Lower leg skin (tissue), 4 donors: Measurements from ENCODE around the gene CDK8. TPM values are rescaled to one million over a fixed set of nuclear protein-coding genes. Genes with fewer than 3 reads are reported as not detected.

Source experiments
- DNase-seq, 2 donors: peaks; one replicate each; pipeline ENCODE4 v3.0.0-alpha.2; 2019; ENCODE audit warnings: low spot score in 2 of 2
- H3K4me3 ChIP-seq: fragments of 200-600 bp; sonication (generic); 2 replicates; pipeline ENCODE4 v1.5.1; 2017; ENCODE audit warnings: mild to moderate bottlenecking, low read depth; ENCODE audit not compliant: poor library complexity, severe bottlenecking
- CTCF ChIP-seq, 3 donors: fragments of 450-650 bp; IDR thresholded peaks; one replicate each; pipeline ENCODE4 v1.5.1; 2016; ENCODE audit warnings: antibody characterized with exemption in 3 of 3, mild to moderate bottlenecking in 3 of 3, moderate library complexity in 2 of 3
- POLR2A ChIP-seq, 2 donors: fragments of 450-650 bp; IDR thresholded peaks; one replicate each; pipeline ENCODE4 v1.6.1; 2016 to 2017; ENCODE audit warnings: antibody characterized with exemption in 2 of 2, mild to moderate bottlenecking in 1 of 2, moderate library complexity in 1 of 2
- WGBS, 2 donors: methylation state at CpG; one replicate each; pipeline ENCODE4 v1.1.5; 2018; 5-methylcytosine and 5-hydroxymethylcytosine counted together
- intact Hi-C: fragments of 100-400 bp; cut with DNase I; formaldehyde crosslinking; loops from one replicate; pipeline ENCODE4 v1.15.0; 2023; ENCODE audit warnings: low total_unique reads
- total RNA-seq, 4 donors: library from RNA; depleted of rRNA; stranded (reverse); fragments of >200 nt; gene quantifications; one replicate each; pipeline ENCODE4 v1.1.0, GENCODE V29; 2016

CDK8 gene
- total RNA-seq, 4 donors from 2014 or later = 7.4 to 11.5 (median 10.4) TPM

- intact Hi-C loops = no loop called here
- WGBS, 2 donors = 95 to 98% methylated on average over 2 of the region's 2 CpGs
- no peak overlapping the region for H3K4me3 ChIP-seq
- no peak for DNase-seq
- no peak for TF ChIP-seq POLR2A (IDR thresholded peaks at IDR 0.05)
Measured at GRCh38 chr13:26362261-26362660, 108.3 kb downstream of the CDK8 start.

- TF ChIP-seq POLR2A (IDR thresholded peaks at IDR 0.05) = no peak
- TF ChIP-seq CTCF (IDR thresholded peaks at IDR 0.05) = no peak
- no peak for DNase-seq
- H3K4me3 ChIP-seq = no peak overlapping the region
- 85 to 88% methylated on average over 2 of the region's 2 CpGs for WGBS, 2 donors
- intact Hi-C loops = no loop called here
Measured at GRCh38 chr13:26370553-26370952, 116.6 kb downstream of the CDK8 start.

GRCh38 chr13:26372747-26373146 is 118.8 kb downstream of the CDK8 start:
- no peak for TF ChIP-seq POLR2A (IDR thresholded peaks at IDR 0.05)
- DNase-seq = no peak
- 96 to 100% methylated on average over 2 of the region's 2 CpGs for WGBS, 2 donors
- no peak overlapping the region for H3K4me3 ChIP-seq
- intact Hi-C loops = no loop called here

DNA sequence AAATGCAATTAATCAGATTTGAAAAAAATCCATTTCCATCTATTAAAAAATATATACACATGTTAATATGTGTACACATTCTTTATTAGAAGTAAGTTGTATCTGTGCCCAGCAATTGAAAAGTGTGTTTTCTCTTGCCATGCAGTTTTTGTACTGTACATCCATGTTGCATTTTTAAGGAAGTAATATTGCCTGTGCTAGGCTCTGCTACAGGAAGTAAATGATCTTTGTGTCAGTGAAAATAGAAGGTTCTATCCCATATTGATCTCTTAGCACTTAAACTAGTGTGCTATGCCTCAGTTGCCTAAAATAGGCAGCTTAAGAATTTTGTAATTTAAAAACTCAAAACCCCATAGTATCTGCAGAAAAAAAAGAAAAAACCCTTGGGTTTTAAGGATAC is 122.5 kb downstream of the CDK8 start:
- no peak overlapping the region for H3K4me3 ChIP-seq
- TF ChIP-seq CTCF (IDR thresholded peaks at IDR 0.05) (no peak), POLR2A (IDR thresholded peaks at IDR 0.05) (no peak)
- intact Hi-C loops = no loop called here
- no peak for DNase-seq

GRCh38 chr13:26377038-26377437 is 123.1 kb downstream of the CDK8 start:
- intact Hi-C loops = no loop called here

DNA sequence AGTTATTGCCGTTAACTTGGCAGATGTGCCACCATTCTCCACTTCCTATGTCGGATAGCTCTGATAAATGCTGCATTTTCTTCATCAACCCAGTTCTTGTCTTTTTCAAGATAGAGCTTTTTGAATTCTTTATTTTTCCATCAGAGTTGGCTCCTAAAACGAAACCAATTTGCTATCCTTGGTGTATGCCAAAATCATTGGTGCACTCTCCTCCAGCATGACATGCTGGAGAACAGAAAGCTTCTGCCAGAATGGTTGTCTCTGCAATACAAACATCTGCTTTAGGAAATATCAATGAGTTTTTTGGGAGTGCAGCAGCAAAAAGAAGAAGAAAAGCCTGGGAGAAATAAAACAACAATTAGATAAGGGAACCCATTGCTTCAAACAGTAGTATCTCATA is 124.2 kb downstream of the CDK8 start:
- no peak for DNase-seq
- TF ChIP-seq POLR2A (IDR thresholded peaks at IDR 0.05) = no peak
- no peak for TF ChIP-seq CTCF (IDR thresholded peaks at IDR 0.05)
- WGBS, 2 donors = 72 to 80% methylated on average over 3 of the region's 3 CpGs
- intact Hi-C loops = no loop called here
- H3K4me3 ChIP-seq = no peak overlapping the region

More at GRCh38 chr13:26377038-26377437, 123.1 kb downstream of the CDK8 start:
- DNase-seq = no peak
- H3K4me3 ChIP-seq = no peak overlapping the region
- no peak for TF ChIP-seq POLR2A (IDR thresholded peaks at IDR 0.05)
- TF ChIP-seq CTCF (IDR thresholded peaks at IDR 0.05) = no peak

DNA sequence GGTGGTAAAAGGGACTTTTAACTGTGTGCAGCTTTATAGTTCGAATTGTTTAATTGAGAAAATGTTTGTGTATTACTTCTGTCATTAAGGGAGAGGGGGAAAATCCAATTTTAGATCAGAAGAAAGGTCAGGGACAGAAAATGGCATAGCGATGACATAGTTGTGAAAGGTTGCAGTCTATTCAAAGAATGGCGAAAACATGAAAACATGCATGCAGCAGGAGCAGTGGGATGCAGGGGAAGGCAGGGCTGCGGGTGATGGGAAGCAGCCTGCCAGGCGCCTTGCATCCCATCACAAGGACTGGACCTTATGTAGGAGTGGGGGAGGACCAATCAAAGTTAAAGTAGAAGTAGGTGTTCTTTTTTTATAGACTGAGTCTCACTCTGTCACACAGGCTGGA is 125.9 kb downstream of the CDK8 start:
- DNase-seq = no peak
- 96 to 98% methylated on average over 5 of the region's 5 CpGs for WGBS, 2 donors
- H3K4me3 ChIP-seq = no peak overlapping the region
- no peak for TF ChIP-seq POLR2A (IDR thresholded peaks at IDR 0.05)
- no peak for TF ChIP-seq CTCF (IDR thresholded peaks at IDR 0.05)
- intact Hi-C loops = no loop called here
